HL-60 (cell line): ENCODE results near the gene RASAL2.
"Not testable (repeated sequence)": the region's sequence is repeated elsewhere in the genome, so short reads cannot be mapped to it uniquely, and the experiment has no call there.

Source experiments
- DNase-seq, 2 experiments: peaks; one replicate each; pipeline ENCODE4 v3.0.0-alpha.2; 2010 to 2020; ENCODE audit warnings: low read depth in 1 of 2, low spot score in 1 of 2
- H3K27ac ChIP-seq: fragments of 250-450 bp; sonication (Bioruptor Pico); replicated peaks from 2 replicates; pipeline ENCODE4 v1.5.1; 2020; ENCODE audit warnings: mild to moderate bottlenecking, moderate library complexity
- H3K27me3 ChIP-seq: fragments of 250-450 bp; sonication (Bioruptor Pico); 2 replicates; pipeline ENCODE4 v1.5.1; 2021; ENCODE audit warnings: mild to moderate bottlenecking, moderate library complexity; ENCODE audit not compliant: insufficient read depth, poor library complexity, severe bottlenecking
- H3K4me3 ChIP-seq: replicated peaks from 2 replicates; pipeline ENCODE4 v1.5.1; 2011; ENCODE audit warnings: mild to moderate bottlenecking, control low read depth, low read length; ENCODE audit not compliant: insufficient read depth
- GABPA ChIP-seq: IDR thresholded peaks from 2 replicates; pipeline ENCODE4 v1.6.1; 2012; ENCODE audit warnings: low read depth
- POLR2AphosphoS5 ChIP-seq: IDR thresholded peaks from 2 replicates; pipeline ENCODE4 v1.6.1; 2012; ENCODE audit warnings: low read depth
- SPI1 ChIP-seq: IDR thresholded peaks from 2 replicates; pipeline ENCODE4 v1.6.1; 2012; ENCODE audit warnings: low read depth, mild to moderate bottlenecking, borderline replicate concordance
- TF ChIP-seq, protein P1 (sequence below): IDR thresholded peaks from 2 replicates; pipeline ENCODE4 v1.6.1; 2012; ENCODE audit warnings: low read depth; ENCODE audit not compliant: insufficient replicate concordance
- TF ChIP-seq, protein P2 (sequence below): IDR thresholded peaks from one replicate; pipeline ENCODE4 v1.5.1; 2011; ENCODE audit warnings: low read length, control low read depth, inconsistent platforms; ENCODE audit not compliant: insufficient read depth

The RASAL2 gene

DNA sequence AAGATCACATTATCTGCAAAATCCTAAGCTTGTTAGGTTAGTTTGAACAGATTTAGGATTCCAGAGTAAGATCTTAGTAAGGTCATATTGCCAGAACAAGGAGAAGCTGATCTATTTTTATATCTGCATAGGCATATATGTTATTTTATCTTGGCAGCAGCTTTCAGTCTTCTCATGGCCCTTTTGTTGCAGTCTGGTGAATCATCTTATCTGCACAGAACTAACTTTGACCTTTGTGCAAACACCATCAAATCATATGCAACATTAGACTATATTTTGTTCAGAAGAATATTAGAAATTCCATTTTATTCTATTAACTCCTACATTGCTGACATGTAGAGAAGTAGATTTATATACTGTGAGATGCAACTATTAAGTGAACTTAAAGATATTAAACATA is 295.5 kb downstream of the RASAL2 start:
- H3K27ac ChIP-seq = no peak overlapping the region
- TF ChIP-seq POLR2AphosphoS5 (no peak), GABPA (no peak), SPI1 (no peak)
- TF ChIP-seq, protein P1, sequence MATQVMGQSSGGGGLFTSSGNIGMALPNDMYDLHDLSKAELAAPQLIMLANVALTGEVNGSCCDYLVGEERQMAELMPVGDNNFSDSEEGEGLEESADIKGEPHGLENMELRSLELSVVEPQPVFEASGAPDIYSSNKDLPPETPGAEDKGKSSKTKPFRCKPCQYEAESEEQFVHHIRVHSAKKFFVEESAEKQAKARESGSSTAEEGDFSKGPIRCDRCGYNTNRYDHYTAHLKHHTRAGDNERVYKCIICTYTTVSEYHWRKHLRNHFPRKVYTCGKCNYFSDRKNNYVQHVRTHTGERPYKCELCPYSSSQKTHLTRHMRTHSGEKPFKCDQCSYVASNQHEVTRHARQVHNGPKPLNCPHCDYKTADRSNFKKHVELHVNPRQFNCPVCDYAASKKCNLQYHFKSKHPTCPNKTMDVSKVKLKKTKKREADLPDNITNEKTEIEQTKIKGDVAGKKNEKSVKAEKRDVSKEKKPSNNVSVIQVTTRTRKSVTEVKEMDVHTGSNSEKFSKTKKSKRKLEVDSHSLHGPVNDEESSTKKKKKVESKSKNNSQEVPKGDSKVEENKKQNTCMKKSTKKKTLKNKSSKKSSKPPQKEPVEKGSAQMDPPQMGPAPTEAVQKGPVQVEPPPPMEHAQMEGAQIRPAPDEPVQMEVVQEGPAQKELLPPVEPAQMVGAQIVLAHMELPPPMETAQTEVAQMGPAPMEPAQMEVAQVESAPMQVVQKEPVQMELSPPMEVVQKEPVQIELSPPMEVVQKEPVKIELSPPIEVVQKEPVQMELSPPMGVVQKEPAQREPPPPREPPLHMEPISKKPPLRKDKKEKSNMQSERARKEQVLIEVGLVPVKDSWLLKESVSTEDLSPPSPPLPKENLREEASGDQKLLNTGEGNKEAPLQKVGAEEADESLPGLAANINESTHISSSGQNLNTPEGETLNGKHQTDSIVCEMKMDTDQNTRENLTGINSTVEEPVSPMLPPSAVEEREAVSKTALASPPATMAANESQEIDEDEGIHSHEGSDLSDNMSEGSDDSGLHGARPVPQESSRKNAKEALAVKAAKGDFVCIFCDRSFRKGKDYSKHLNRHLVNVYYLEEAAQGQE = no peak
- TF ChIP-seq, protein P2, sequence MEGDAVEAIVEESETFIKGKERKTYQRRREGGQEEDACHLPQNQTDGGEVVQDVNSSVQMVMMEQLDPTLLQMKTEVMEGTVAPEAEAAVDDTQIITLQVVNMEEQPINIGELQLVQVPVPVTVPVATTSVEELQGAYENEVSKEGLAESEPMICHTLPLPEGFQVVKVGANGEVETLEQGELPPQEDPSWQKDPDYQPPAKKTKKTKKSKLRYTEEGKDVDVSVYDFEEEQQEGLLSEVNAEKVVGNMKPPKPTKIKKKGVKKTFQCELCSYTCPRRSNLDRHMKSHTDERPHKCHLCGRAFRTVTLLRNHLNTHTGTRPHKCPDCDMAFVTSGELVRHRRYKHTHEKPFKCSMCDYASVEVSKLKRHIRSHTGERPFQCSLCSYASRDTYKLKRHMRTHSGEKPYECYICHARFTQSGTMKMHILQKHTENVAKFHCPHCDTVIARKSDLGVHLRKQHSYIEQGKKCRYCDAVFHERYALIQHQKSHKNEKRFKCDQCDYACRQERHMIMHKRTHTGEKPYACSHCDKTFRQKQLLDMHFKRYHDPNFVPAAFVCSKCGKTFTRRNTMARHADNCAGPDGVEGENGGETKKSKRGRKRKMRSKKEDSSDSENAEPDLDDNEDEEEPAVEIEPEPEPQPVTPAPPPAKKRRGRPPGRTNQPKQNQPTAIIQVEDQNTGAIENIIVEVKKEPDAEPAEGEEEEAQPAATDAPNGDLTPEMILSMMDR = no peak
- H3K27me3 ChIP-seq = no peaks in the 10 kb centered on the region
- no peak overlapping the region for H3K4me3 ChIP-seq
- DNase-seq = no peak

DNA sequence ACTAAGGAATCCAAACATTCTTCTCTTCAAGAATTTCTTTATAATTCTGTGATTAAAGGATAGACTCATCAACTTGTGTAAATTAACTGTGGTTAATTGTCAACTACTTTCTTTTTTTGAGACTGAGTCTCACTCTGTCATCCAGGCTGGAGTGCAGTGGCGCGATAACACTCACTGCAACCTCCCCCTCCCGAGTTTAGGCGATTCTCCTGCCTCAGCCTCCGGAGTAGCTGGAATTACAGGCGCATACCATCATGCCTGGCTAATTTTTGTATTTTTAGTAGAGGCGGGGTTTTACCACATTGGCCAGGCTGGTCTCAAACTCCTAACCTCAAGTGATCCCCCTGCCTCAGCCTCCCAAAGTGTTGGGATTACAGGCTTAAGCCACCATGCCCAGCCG is 296.4 kb downstream of the RASAL2 start:
- not testable (repeated sequence) for H3K4me3 ChIP-seq, H3K27ac ChIP-seq, H3K27me3 ChIP-seq, DNase-seq

DNA sequence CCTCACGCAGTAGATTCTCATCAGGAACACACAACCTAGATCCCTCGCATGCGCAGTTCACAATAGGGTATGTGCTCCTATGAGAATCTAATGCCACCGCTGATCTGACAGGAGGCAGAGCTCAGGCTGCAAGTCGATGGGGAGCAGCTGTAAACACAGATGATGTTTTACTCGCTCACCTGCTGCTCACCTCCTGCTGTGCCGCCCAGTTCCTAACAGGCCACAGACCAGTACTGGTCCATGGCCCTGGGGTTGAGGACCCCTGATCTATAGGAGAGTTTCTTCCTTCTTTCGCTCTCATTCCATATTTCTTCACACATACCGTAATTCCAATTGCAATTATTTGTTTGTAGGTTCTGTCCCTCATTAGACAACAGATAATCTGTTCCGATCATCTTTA is 299.5 kb downstream of the RASAL2 start:
- no peak for DNase-seq
- H3K27me3 ChIP-seq = no peaks in the 10 kb centered on the region
- no peak overlapping the region for H3K27ac ChIP-seq
- TF ChIP-seq, protein P2 = no peak
- TF ChIP-seq POLR2AphosphoS5 = no peak
- TF ChIP-seq GABPA = no peak
- TF ChIP-seq, protein P1 = no peak
- TF ChIP-seq SPI1 = no peak
- H3K4me3 ChIP-seq = no peak overlapping the region

DNA sequence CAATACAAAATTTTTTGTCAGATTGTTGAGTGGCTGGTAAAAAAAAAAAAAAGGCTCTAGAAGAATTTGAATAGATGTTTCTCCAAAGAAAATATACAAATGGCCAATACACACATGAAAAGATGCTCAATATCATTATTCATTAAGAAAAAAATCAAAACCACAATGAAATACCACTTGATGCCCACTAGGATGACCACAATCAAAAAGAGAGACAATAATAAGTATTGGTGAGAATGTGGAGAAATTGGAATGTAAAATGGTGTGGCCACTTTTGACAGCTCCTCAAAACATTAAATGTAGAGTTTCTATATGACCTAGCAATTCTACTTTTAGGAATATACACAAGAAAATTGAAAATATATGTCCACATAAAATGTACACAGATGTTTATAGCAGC is 302.9 kb downstream of the RASAL2 start:
- no peaks in the 10 kb centered on the region for H3K27me3 ChIP-seq

More for the DNA sequence above, 302.9 kb downstream of the RASAL2 start:
- Histone ChIP-seq H3K4me3 (no peak overlapping the region), H3K27ac (no peak overlapping the region)
- no peak for DNase-seq
- no peak for TF ChIP-seq SPI1
- TF ChIP-seq POLR2AphosphoS5 = no peak
- TF ChIP-seq, protein P1 = no peak
- TF ChIP-seq, protein P2 = no peak
- no peak for TF ChIP-seq GABPA
